HG02623 (cell line): Measurements from ENCODE around the gene CLSTN2.

ENCODE experiments used
- ATAC-seq: cut with Tn5 transposase; IDR thresholded peaks from one replicate; pipeline ENCODE4 v1.9.1; 2021; ENCODE audit warnings: moderate library complexity; ENCODE audit not compliant: unreplicated experiment

Gene CLSTN2

GRCh38 chr3:140468407-140468806 is 533.4 kb downstream of the CLSTN2 start:
- no peak for ATAC-seq

- ATAC-seq: no peak
Observed at GRCh38 chr3:140469491-140469890, 534.5 kb downstream of the CLSTN2 start.

DNA sequence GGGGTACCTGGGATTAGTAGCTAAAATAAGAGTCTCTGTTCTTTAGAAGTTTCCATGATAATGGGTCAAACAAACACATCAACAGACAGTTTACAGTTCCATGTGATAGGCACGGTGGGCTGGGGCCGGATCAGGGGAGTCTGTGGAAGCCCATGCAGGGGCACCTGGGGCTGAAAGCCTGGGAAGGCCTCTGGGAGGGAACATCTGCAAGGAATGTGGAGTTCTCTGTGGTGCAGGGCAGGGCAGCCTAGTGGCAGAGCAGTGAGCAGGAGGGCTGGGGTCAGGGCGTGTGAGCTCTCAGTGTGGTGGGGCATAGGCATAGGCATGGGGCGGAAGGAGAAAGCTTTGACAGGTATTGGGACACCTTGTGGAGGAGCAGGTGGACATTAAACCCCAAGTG is 535.2 kb downstream of the CLSTN2 start:
- no peak for ATAC-seq

DNA sequence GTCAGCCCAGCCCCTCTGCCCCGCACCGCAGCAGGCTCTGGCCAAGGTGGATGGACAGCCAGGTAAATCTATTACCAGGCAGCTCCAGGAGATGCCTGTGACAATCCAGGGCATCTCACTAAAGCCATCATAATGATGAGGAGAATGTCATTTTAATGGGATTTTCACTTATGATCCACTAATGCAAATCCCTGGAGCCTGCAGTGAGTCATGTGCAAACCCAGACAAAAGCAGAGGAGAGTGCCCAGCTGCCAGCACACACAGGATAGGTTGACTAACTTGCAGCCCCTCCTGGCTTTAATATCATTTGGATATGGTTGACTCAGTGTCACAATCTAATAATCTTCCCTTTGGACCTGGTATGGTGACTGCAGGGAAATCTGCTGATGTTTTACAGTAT is 536.0 kb downstream of the CLSTN2 start:
- ATAC-seq: no peak

DNA sequence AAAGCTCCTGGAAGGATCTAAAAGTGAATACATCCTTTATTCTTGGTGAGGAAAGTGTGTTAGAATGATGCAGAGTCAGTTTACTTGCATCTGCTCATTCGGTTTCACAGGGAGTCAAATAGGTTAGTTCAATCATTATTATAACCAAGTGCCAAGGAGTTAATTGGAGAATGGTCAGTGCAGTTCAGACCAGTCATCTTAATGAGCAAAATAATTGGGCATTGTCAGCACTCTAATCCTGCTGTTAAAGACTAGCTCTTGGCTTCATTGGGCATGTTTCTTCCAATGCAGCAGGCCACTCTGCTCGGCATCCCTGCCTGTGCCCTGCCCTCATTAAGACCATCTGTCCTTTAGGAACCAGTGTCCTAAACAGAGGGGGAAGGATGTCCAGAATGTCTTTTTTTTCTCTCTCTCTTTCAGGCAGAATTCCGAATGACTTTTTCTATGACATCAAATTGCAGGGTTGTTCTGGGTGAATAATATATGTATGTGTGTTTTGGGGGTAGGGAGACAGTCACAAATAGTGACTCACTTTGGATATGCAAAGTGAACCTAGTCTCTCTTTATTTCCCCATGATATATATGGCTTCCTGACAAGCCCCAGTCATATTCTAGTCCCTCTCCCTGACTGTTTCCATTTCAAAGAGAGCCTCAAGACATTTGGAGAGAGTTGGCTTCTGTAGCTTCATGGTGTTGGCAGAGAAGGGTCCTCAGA is 537.5 kb downstream of the CLSTN2 start:
- ATAC-seq: no peak

DNA sequence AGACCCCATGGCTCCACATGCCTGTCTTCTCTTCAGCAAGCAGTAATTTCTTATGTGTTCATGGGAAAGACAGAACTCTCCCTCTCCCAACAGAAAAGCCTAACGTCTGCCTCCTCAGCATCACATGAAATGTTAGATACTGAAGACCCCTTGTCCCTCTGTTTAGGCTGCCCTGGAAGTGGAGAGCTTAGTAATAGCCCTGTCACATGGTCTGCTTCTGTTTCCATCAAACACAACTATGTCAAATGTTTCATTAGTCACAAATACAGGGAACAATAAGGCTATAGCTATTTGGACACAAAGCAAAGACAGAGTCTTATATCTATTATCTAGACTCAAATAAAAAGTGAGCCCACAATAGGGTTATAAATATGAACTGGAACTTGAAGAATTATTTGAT is 552.6 kb downstream of the CLSTN2 start:
- no peak for ATAC-seq

DNA sequence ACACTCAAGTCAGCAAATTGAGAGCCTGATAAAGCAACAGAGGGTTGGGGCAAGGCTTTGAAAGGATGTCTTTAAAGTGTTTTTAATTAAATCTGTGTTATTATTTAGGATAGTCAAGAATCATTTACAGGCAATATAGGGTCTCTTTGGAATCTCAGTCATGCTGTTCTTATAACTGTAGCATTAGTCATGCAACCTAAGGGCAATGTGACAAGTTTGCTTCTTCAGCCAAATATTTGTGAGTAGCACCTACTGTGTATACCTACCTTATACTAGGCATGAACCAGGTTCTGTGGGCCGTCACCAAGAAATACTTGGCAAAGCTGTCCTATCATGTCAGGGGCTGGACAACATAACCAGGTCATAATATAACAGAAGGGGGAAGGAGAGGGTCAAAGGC is 558.3 kb downstream of the CLSTN2 start:
- ATAC-seq: no peak

DNA sequence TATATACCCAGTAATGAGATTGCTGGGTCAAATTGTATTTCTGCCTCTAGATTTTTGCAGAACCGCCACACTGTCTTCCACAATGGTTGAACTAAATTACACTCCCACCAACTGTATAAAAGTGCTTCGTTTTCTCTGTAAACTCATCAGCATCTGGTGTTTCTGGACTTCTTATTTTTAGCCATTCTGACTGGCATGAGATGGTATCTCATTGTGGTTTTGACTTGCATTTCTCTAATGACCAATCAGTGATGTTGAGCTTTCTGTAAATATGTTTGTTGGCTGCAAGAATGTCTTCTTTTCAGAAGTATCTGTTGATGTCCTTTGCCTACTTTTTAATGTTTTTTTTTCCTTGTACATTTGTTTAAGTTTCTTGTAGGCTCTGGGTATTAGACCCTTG is 560.0 kb downstream of the CLSTN2 start:
- ATAC-seq: no peak

- no peak for ATAC-seq
Observed at GRCh38 chr3:140497331-140497730, 562.3 kb downstream of the CLSTN2 start.

- ATAC-seq: no peak
Observed at GRCh38 chr3:140499114-140499757, 564.3 kb downstream of the CLSTN2 start.

DNA sequence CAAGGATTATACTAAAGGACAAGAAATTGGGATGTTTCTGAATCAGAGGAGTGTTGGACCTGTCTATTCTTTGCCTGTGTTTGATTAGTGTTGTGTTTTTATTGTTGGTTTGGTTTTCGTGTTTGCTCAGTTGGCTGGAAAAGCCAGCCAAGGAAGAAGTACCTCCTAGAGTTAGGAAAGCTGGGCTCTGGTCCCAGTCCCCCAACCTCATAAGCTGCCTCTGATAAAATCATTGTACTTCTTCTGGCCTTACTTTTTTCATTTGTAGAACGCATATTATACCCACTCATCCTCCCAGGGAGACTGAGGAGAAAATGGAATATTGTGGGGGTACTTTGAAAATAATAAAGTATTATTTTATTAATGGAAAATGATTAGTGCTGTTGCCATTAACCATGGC is 565.5 kb downstream of the CLSTN2 start:
- ATAC-seq: no peak

- ATAC-seq: no peak
Observed at GRCh38 chr3:140501061-140501769, 566.2 kb downstream of the CLSTN2 start.

- ATAC-seq: no peak
Observed at GRCh38 chr3:140501770-140502364, 566.9 kb downstream of the CLSTN2 start.

DNA sequence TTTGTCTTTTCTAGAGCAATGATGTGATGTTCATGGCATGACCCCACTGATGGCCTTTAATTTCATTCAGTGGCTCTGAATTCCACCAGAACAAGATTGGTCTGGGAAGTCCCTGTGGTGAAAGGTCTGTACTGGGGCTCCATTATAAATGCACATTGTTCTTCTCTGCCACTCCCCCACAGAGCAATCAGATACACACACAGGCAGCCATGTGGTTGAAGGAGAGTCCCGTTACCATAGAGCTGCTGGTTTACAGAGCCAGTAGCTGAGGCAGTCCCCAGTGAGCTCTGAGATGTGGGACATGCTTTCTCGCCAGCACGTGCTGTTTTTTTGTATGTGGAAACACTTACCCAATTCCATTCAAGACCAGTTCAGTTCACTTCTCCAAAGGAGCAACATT is 570.2 kb downstream of the CLSTN2 start:
- peak; percentile 84 for ATAC-seq

- ATAC-seq: no peak
Observed at GRCh38 chr3:140505876-140506275, 570.9 kb downstream of the CLSTN2 start.

DNA sequence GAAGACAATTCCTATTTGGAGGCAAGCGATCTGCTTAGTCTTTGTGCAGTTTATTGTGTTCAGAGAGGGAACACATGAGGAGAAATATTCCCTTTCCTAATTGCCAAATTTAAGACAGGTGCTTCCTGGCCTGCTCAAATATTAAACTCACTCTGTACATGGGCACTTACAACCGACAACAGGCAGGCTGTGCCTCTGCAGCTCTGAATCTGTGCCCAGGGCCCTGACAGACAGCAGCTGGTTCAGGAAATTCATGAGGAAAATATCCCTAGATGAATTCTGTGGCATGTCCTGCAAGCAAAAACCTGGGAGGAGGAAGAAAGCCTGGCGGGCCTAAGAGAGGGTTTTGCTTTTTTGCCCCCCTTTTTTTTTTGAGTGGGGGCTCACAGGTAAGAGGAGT is 573.6 kb downstream of the CLSTN2 start:
- no peak for ATAC-seq

- ATAC-seq: no peak
Observed at GRCh38 chr3:140509534-140509933, 574.5 kb downstream of the CLSTN2 start.

- no peak for ATAC-seq
Observed at GRCh38 chr3:140510303-140510861, 575.4 kb downstream of the CLSTN2 start.

GRCh38 chr3:140521751-140522445 is 586.9 kb downstream of the CLSTN2 start:
- no peak for ATAC-seq

DNA sequence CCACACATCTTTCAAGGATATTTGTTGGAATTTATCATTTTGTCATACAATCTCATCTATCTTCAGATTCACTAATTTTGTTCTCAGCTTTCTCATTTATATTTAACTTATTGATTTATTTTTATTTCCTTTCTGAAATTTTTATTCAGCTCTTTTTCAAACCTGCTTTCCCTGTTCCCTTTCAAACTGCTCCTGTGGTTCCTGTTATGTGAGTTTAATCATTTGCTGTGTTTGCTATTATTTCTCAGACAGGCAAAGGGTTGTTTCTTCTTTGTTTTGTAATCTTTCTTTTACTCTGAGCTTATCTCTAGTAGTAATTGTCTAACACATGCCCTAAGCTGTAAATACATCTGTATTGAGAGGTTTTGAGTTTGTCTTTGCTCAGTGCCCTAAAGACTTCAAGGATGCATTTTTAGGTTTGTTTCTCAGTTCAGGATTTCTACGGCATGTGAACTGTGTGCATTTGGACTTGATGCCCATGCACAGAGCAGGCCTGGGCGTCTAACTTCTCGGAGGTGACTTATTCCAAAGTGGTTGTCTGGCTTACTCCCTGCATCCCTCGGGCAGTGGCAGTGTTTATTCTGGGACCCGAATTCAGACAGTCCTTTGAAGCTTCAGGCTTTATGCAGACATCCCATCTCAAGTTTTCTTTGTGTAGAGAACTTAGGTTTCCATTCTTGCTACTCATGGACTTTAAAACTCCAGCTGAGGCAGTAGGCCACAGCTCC is 587.8 kb downstream of the CLSTN2 start:
- no peak for ATAC-seq
